ENCODE data around the gene AK1. TPM values are rescaled to one million over a fixed set of nuclear protein-coding genes. Genes with fewer than 3 reads are reported as not detected.
A peak's percentile ranks its signal among the peaks of the same experiment; 100 is the strongest.

AK1 gene
- total and polyA plus RNA-seq, 9 of the 15 experiments (the other 6 are each of a cell fraction or from before 2014, with no cell fraction given), result 10.1 to 71.8 (median 39.0) TPM

DNA sequence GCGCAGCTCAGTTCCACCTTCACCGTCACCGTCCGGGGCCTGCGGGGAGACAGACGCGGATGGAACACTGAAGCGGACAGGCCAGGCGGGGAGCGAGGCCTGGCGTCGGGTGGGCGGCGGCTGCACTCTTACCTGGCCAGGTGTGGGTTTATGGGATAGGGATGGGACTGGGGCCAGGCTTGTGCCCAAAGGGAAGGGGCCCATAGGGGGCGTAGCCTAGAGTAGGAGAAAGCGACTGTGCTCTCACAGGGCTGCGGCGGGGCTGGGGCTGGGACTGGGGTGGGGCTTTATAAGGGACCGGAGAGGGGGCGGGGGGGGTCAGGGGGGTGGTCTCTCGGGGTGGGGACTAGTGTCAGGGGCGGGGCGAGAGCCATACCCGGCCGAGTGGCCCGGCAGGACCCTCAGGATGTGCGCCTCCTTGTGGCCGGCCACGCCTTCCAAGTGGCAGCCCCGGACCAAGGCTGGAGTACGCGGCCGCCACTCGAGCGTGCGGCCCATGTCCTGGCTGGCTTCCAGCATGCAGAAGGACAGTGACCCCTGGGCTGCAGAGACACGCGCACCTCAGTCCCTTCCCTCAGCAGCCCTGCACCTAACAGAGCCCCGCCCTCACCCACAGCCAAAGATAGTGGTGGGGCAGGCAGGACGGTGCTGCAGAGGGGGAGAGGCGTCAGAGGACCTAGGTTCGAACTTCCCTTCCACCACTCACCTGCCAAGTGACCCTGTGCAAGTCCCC is 52.0 kb downstream of the AK1 start (continued):
- TF ChIP-seq FOXP4 (CRISPR knock-in tag; IDR thresholded peaks at IDR 0.05; ENCODE audit: borderline replicate concordance), result no peak
- no peak for TF ChIP-seq ZBTB5 (IDR thresholded peaks at IDR 0.05)
- peak; percentile 71 for TF ChIP-seq PCBP1 (IDR thresholded peaks at IDR 0.05; ENCODE audit: low read depth, low read length, poor library complexity, severe bottlenecking)
- peak; percentile 98 for TF ChIP-seq ZBTB7A (IDR thresholded peaks at IDR 0.05; ENCODE audit: borderline replicate concordance, control insufficient read depth, low read depth, low read length)

DNA sequence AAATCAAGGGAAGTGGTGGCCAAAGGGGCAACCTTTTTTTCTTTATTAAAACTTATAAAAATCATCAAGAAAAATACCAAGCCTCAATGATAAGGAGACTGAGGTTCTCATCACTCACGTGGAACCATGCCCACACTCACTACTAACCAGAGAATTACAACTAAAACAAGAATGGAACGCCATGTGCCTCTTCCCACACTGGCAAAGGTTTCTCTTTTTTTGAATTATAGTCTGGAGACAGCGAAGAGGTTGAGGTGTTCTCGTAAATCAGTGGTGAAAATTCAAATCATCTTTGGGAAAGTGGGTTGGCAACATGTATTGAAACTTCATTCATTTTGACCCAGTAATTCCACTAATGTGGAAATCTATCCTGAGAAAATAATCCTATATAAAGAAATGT is 55.4 kb downstream of the AK1 start:
- no peaks in the 10 kb centered on the region for H3K36me3 ChIP-seq (ENCODE audit: control insufficient read depth, insufficient read depth, low read length)
- intact Hi-C loops (cut with micrococcal nuclease) (no loop called here), in situ Hi-C loops (cut with MboI) (no loop called here)
- ChIA-PET POLR2A (no interaction called here), CTCF (ENCODE audit: low intra/inter-chr PET ratio) (no interaction called here)
- no peaks in the 10 kb centered on the region for H4K20me1 ChIP-seq (replicated peaks; ENCODE audit: control insufficient read depth, insufficient read depth, low read length)
- no peaks in the 10 kb centered on the region for H3K27me3 ChIP-seq (ENCODE audit: control insufficient read depth in 2 of 2, insufficient read depth in 2 of 2, low read length in 2 of 2)
- no peak overlapping the region for H3K27ac ChIP-seq (ENCODE audit: extremely low read depth, low read depth, low read length)
- DNase-seq (ENCODE audit: extremely low read depth in 1 of 4, low spot score in 3 of 4), result no peak
- peaks cover 8 to 32% of the 10 kb centered on the region in 2 experiments; a peak in 4 of 5 replicates for H3K4me1 ChIP-seq (replicated peaks in 1 of 2; ENCODE audit: control insufficient read depth in 2 of 2, insufficient read depth in 2 of 2, low read length in 2 of 2)
- H3K4me2 ChIP-seq (ENCODE audit: insufficient read depth, low read length), result no peak overlapping the region
- no peak for ATAC-seq
- H3K4me3 ChIP-seq, result no peak overlapping the region
- 63% methylated on average over 4 of the region's 4 CpGs for WGBS (ENCODE audit: insufficient coverage, low coverage, missing lambda C conversion rate)
- H3K79me2 ChIP-seq (ENCODE audit: control insufficient read depth, insufficient read depth, low read length), result no peaks in the 10 kb centered on the region
- H3K9me1 ChIP-seq (ENCODE audit: control insufficient read depth, insufficient read depth, low read length), result no peaks in the 10 kb centered on the region
- TF ChIP-seq, protein P1, sequence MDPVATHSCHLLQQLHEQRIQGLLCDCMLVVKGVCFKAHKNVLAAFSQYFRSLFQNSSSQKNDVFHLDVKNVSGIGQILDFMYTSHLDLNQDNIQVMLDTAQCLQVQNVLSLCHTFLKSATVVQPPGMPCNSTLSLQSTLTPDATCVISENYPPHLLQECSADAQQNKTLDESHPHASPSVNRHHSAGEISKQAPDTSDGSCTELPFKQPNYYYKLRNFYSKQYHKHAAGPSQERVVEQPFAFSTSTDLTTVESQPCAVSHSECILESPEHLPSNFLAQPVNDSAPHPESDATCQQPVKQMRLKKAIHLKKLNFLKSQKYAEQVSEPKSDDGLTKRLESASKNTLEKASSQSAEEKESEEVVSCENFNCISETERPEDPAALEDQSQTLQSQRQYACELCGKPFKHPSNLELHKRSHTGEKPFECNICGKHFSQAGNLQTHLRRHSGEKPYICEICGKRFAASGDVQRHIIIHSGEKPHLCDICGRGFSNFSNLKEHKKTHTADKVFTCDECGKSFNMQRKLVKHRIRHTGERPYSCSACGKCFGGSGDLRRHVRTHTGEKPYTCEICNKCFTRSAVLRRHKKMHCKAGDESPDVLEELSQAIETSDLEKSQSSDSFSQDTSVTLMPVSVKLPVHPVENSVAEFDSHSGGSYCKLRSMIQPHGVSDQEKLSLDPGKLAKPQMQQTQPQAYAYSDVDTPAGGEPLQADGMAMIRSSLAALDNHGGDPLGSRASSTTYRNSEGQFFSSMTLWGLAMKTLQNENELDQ (CRISPR knock-in tag; IDR thresholded peaks at IDR 0.05; ENCODE audit: borderline replicate concordance), result no peak
- TF ChIP-seq HMG20B (CRISPR knock-in tag; IDR thresholded peaks at IDR 0.05) (no peak), MTA2 (IDR thresholded peaks at IDR 0.05; ENCODE audit: low read depth) (no peak), C11orf30 (IDR thresholded peaks at IDR 0.05; ENCODE audit: low read depth) (no peak), MLX (CRISPR knock-in tag; conservative IDR thresholded peaks at IDR 0.05) (no peak)
- FAIRE-seq, result peak; percentile 61
- no peak overlapping the region for H2AFZ ChIP-seq (ENCODE audit: low read depth, low read length)
- BruUV-seq (replicated peaks), result no TSS peak
- H3K9ac ChIP-seq (ENCODE audit: insufficient read depth in 1 of 2, low read depth in 2 of 2, low read length in 2 of 2), result no peak overlapping the region
- H3K9me3 ChIP-seq (replicated peaks; ENCODE audit: control insufficient read depth, insufficient read depth, low read depth, low read length), result no peaks in the 10 kb centered on the region
